HG02588 (cell line): ENCODE data around the gene PATJ.
A peak's percentile ranks its signal among the peaks of the same experiment; 100 is the strongest.
"Not testable (repeated sequence)": the region's sequence is repeated elsewhere in the genome, so short reads cannot be mapped to it uniquely, and the experiment has no call there.

Experiments used
- ATAC-seq: cut with Tn5 transposase; IDR thresholded peaks from one replicate; pipeline ENCODE4 v1.9.1; 2021; ENCODE audit warnings: mild to moderate bottlenecking, moderate library complexity; ENCODE audit not compliant: unreplicated experiment

Gene PATJ

DNA sequence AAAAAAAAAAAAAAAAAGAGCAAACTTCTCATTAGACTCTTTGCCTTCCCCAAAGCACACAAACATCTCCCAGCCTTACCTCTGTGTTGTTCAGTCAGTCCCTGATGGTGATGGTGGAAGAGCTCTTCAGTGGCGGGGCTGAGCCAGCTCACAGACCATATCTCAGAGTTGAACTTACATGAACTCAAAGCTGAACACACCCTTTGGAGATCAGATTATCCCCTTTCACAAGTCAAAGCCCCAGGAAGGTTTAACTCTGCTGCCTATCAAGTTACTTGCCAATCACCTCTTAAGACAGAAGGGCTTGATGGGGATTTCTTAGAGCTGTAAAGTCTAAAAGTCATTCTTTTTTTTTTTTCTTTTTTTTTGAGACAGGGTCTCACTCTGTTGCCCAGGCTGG, 397.1 kb downstream of the PATJ start:
- no peak for ATAC-seq

- no peak for ATAC-seq
Observed at GRCh38 chr1:62140666-62141065, 398.4 kb downstream of the PATJ start.

DNA sequence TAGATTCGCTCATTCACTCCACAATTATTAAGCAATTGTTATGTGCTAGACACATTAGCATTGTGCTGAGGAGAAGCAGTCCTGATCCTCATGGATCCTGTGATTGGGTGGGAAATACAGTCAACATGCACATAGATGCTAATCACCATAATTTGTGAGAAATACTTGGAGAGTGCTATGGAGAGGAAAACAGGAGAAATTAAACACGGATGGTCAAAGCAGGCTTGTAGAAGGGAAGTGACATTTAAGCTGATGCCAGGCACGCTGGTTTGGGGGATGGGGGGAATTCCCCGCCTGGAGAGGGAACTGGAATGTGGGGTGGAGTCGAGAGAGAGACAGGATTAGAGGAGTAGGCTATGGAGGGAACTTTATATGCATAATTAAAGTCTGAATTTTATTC, 400.2 kb downstream of the PATJ start:
- no peak for ATAC-seq

DNA sequence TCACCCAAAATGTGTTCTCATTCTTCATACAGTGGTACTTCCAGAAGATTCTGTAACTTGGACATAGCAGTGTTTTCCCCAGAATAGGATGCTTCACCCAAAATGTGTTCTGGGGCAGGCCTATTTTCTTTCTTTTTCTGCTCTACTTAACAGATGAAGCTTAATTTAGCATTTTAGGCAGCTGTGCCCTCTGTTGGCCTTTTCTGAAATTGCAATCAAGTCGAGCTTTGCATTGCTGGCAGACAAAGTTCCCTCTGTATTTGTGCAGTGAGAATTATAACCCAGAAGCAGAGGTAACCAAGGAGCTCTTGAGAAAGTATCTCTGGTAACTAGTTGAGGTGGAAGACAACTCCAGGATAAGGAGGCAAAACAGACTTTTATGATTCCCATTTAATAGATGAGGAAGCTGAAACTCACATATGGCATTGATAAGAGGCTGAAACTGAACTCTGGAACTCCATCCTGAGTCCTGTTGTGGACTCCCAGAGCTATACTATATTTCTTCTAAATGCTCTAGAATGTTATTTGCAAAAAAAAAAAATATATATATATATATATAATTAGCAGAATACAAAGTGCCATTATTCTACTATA, 402.1 kb downstream of the PATJ start:
- peak; percentile 50 for ATAC-seq

DNA sequence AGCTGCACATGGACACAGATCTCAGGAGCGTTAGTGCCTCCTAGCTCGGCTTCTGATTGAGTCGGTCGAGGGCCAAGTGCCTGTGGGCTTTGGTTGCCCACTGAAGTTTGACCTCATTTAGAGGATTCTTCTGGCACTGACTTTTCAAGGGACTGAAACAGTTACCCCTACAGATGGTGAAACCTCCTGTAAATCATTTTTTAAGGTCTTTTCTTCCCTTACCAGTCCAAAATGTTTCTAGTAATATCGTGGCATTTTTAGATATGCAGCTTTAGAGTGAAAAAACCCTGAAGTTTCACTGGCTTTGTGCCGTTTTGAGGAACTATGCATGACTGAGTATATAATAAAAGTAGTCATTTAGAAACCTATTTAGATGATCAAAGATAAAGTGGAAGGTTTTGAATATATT, 417.7 kb downstream of the PATJ start:
- no peak for ATAC-seq

- no peak for ATAC-seq
Observed at GRCh38 chr1:62161711-62162110, 419.4 kb downstream of the PATJ start.

- not testable (repeated sequence) for ATAC-seq
Observed at GRCh38 chr1:62170380-62170779, 428.1 kb downstream of the PATJ start.

DNA sequence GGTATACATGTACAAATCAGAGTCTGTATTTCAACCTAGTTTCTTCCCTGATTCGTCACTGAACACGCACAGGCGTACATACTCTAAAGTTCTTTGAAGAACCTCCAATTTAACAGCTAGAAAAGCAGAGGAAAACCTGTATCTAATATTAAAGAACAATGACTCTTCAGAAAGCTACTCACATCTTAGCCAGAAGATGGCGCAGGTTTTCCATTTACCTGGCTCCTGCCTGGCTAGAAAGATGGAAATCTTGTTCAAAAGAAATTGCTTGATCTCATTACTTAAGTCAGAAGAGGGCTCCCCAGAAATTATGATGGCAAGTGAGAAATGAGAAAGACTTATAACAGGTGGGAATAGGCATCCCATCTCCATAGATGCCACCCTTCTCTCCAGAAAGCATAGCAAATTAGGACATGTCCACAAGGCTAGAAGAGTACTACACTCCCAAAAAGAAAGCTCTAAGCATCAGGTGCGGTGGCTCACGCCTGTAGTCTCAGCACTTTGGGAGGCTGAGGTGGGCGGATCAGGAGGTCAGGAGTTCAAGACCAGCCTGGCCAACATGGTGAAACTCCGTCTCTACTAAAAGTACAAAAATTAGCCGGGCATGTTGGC, 433.4 kb downstream of the PATJ start:
- no peak for ATAC-seq

DNA sequence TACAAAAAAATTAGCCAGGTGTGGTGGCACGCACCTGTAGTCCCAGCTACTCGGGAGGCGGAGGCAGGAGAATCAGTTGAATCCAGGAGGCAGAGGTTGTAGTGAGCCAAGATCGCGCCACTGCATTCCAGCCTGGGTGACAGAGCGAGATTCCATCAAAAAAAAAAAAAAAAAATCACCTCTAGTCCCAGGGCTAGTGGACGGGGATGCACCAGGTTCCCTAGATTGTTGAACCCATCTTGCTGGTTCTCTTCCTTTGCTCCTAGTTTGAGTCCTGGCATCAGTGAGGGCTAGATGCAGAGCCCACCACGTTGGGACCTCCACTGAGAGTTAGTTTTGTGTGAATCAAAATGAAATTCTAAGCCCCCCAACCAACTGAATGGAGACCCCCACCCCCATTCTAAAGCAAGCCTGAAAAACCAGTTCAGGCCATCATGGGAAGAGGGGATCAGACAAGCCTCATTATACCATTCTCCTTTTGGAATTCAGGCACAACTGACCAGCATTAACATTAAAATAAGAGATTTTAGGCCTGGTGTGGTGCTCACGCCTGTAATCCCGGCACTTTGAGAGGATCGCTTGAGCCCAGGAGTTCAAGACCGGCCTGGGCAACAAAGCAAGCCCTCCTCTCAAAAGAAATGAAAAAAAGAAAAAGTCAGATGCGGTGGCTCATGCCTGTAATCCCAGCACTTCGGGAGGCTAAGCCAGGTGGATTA, 434.5 kb downstream of the PATJ start:
- no peak for ATAC-seq

DNA sequence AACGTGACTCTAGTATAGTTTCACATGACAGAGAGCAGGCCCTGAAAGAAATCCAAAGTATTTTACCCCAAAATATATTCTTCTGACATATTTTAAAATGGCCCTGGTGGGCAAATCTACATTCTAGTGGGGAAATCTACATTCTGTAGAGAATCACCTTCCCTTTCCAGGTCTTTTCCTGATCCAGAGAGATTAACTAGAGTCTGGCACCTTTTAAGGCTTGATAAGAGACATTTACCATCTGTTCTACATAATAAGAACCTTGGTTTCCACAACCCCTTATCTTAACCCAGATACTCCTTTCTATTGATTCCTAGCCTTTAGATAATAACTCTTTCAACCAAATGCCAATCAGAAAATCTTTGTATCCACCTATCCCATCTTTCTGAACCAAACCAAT, 435.3 kb downstream of the PATJ start:
- no peak for ATAC-seq

DNA sequence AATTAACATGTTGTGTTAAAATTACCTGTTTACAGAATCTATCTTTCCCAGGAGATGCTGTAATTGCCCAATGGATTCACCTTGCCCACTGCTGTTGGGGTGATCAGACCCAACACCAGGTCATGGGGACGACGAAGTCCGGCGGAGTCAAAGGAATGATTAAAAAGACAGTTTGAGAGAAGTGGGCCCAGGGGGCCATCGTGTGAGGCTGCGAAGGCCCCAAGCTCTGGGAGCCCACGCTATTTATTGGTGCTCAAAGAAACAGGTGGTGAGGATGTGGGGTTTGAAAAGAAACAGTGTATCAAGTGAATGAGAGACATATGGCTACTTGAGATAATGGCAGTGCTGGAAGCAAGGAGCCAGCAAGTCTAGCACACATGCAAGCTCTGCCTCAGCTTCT, 436.1 kb downstream of the PATJ start:
- ATAC-seq, result no peak

DNA sequence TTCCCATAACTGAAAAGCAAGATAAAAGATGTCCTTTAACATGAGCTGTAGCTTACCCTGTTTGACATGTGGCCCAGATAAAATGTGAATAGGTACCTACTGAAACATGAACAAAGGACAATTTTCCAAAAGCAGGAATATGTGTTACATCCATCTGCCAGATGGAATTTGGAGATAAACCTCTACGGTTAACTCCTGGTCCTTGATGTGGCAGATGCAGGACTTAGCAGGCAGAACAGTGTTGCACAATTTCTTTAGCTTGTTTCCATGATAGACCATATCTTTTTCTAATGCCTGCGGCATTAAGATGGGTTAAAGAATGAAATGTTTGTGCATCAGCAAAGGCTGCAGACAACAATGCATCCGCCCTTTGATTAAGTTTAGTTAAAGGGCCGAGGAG, 437.8 kb downstream of the PATJ start:
- ATAC-seq, result not testable (repeated sequence)

GRCh38 chr1:62180639-62181038, 438.4 kb downstream of the PATJ start:
- ATAC-seq, result no peak

- no peak for ATAC-seq
Observed at GRCh38 chr1:62181532-62181931, 439.3 kb downstream of the PATJ start.

DNA sequence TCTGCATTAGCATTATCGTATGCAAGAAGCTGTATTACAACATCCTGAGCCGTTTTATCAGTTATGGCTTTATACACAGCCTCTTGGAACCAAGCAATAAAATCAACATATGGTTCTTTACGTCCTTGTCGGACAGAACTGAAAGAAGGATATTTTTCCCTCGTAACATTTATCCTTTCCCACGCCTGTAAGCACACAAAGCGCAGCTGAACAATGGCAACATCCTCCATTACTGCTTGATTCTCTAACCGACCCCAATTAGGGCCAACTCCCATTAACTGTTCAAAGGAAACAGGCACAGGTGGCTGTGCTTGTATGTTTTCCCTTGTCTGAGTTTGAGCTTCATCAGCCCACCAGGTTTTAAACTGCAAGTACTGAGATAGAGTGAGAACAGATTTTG, 439.9 kb downstream of the PATJ start:
- ATAC-seq, result not testable (repeated sequence)

DNA sequence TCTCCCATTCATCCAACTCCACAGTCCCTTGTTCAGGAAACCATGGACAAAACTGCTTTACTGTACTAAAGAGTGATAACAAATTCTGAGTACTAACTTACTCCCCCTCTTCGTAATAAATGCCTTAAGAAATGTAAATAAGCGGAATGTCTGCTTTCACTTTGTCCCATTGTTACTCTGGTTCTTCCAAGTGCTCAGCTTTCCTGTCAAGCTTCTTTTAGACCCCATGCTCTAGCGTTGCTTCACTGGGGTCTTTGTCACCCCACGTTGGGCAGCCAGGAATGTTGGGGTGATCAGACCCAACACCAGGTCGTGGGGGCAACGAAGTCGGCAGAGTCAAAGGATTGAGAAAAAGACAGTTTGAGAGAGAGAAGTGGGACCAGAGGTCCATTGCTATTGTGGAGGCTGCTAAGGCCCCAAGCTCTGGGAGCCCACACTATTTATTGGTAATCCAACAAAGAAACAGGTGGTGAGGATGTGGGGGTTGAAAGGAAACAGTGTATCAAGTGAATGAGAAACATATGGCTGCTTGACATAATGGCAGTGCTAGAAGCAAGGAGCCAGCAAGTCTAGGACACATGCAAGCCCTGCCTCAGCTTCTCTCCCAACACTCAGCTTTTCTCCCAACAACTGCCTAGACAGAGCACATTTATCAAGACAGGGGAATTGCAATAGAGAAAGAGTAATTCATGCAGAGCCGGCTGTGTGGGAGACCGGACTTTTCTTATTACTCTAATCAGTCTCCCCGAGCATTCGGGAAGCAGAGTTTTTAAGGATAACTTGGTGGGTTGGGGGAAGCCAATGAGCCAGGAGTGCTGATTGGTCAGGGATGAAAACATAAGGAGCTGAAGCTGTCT, 441.1 kb downstream of the PATJ start:
- ATAC-seq, result not testable (repeated sequence)

GRCh38 chr1:62184336-62184735, 442.1 kb downstream of the PATJ start:
- no peak for ATAC-seq

DNA sequence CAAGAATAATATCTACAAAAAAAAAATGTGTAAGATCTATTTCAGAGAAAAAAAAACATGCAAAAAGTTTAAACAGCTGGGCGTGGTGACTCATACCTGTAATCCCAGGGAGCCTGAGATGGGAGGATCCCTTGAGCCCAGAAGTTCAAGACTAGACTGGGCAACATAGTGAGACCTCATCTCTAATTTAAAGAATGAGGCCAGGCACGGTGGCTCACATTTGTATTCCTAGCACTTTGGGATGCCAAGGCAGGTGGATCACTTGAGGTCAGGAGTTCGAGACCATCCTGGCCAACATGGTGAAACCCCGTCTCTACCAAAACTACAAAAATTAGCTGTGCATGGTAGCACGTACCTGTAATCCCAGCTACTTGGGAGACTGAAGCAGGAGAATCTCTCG, 443.0 kb downstream of the PATJ start:
- not testable (repeated sequence) for ATAC-seq

- ATAC-seq, result no peak
Observed at GRCh38 chr1:62185677-62186076, 443.4 kb downstream of the PATJ start.

- ATAC-seq, result no peak
Observed at GRCh38 chr1:62187548-62187947, 445.3 kb downstream of the PATJ start.

GRCh38 chr1:62188111-62188510, 445.8 kb downstream of the PATJ start:
- no peak for ATAC-seq
